ENCODE measurements around the gene WNT5B. TPM values are rescaled to one million over a fixed set of nuclear protein-coding genes. Genes with fewer than 3 reads are reported as not detected.

The WNT5B gene
- total RNA-seq, 2 donors from 2014 or later = 0.71 to 6.1 TPM

GRCh38 chr12:1695886-1696670 lies 67.0 kb downstream of the WNT5B start:
- Histone ChIP-seq H3K9ac (ENCODE audit: extremely low read depth, low read length, poor library complexity, severe bottlenecking) (no peak overlapping the region), H3K4me3 (ENCODE audit: low read length) (no peak overlapping the region), H3K27ac (ENCODE audit: low read depth, low read length) (no peak overlapping the region), H3K9me3 (ENCODE audit: control insufficient read depth, low read length) (no peaks in the 10 kb centered on the region), H3K36me3 (ENCODE audit: control insufficient read depth, insufficient read depth, low read length) (peaks cover 27% of the 10 kb centered on the region), H3K27me3 (ENCODE audit: control insufficient read depth, insufficient read depth, low read length, poor library complexity, severe bottlenecking) (no peaks in the 10 kb centered on the region), H3K4me1 (ENCODE audit: control insufficient read depth, insufficient read depth, low read length) (peaks cover 5% of the 10 kb centered on the region)
- H3K4me3 Mint-ChIP-seq = no peak overlapping the region
- H3K27ac Mint-ChIP-seq = no peak overlapping the region
- H3K27me3 Mint-ChIP-seq (ENCODE audit: insufficient read depth) = no peaks in the 10 kb centered on the region
- 83 to 91% methylated on average over 6 to 8 of the region's 8 CpGs for WGBS, 2 experiments (ENCODE audit: insufficient coverage in 1 of 2, insufficient read length in 1 of 2)
- DNase-seq = no peak
- no peak for TF ChIP-seq CTCF (conservative IDR thresholded peaks at IDR 0.05)
- no peaks in the 10 kb centered on the region for H3K9me3 Mint-ChIP-seq
- peaks cover 32% of the 10 kb centered on the region for H3K36me3 Mint-ChIP-seq (ENCODE audit: low read depth)
- peaks cover 33% of the 10 kb centered on the region for H3K4me1 Mint-ChIP-seq

- H3K27ac ChIP-seq (ENCODE audit: low read depth, low read length) = no peak overlapping the region
- no peaks in the 10 kb centered on the region for H3K27me3 ChIP-seq (ENCODE audit: control insufficient read depth, insufficient read depth, low read length, poor library complexity, severe bottlenecking)
- Mint-ChIP-seq H3K27me3 (ENCODE audit: insufficient read depth) (no peaks in the 10 kb centered on the region), H3K36me3 (ENCODE audit: low read depth) (peaks cover 35% of the 10 kb centered on the region), H3K9me3 (no peaks in the 10 kb centered on the region), H3K4me3 (no peak overlapping the region), H3K27ac (no peak overlapping the region), H3K4me1 (peaks cover 30% of the 10 kb centered on the region)
- no peak for TF ChIP-seq CTCF (conservative IDR thresholded peaks at IDR 0.05)
- no peak overlapping the region for H3K9ac ChIP-seq (ENCODE audit: extremely low read depth, low read length, poor library complexity, severe bottlenecking)
- H3K4me1 ChIP-seq (ENCODE audit: control insufficient read depth, insufficient read depth, low read length) = peaks cover 5% of the 10 kb centered on the region
- peaks cover 29% of the 10 kb centered on the region for H3K36me3 ChIP-seq (ENCODE audit: control insufficient read depth, insufficient read depth, low read length)
- no peak overlapping the region for H3K4me3 ChIP-seq (ENCODE audit: low read length)
- H3K9me3 ChIP-seq (ENCODE audit: control insufficient read depth, low read length) = no peaks in the 10 kb centered on the region
- no peak for DNase-seq
These were observed 67.8 kb downstream of the WNT5B start for GRCh38 chr12:1696800-1697199.

Small RNA genes lying within 50 kb of the gene (microRNA-seq; reads per million reads assigned to microRNA genes)
- gene MIR3649 (ENCODE audit: borderline microRNAs expressed) = not detected

Other genes starting within 250 kb of the WNT5B start
- gene FBXL14, start 34.6 kb upstream of the WNT5B start, total RNA-seq = 10 to 100 TPM in 1 of 2 donors, 1 to 10 TPM in 1; 10.0 to 20.4 TPM
- 100 to 1,000 TPM in 1 of 2 donors, 10 to 100 TPM in 1; 53.7 to 124 TPM for gene ADIPOR2, start 61.8 kb downstream of the WNT5B start, total RNA-seq
- gene LRTM2, start 191.3 kb downstream of the WNT5B start, total RNA-seq = under 1 TPM; 0.40 TPM